HG03025 (cell line): ENCODE measurements around the gene ABCA1.

Experiments used
- ATAC-seq: cut with Tn5 transposase; IDR thresholded peaks from one replicate; pipeline ENCODE4 v1.9.1; 2021; ENCODE audit warnings: mild to moderate bottlenecking, moderate library complexity; ENCODE audit not compliant: unreplicated experiment, low FRiP score

Gene ABCA1

DNA sequence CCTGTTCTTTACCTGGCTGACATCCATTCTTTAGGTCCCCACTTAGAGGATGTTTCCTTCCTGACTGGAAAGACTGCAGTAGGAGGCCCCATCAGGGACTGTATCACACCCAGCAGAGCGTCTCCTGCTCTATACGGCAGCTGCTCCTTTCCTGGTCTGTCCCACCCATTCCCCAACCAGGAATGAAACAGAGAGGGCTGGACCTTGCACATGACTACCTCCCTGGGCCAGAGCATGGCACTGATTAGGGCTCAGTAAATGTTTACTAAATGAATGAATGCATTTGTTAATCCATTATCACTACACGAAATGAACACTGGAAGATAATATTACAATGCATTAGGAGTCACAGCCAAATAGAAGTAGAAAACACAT lies 76.4 kb downstream of the ABCA1 start:
- no peak for ATAC-seq

GRCh38 chr9:104850786-104851545 lies 77.0 kb downstream of the ABCA1 start:
- no peak for ATAC-seq

DNA sequence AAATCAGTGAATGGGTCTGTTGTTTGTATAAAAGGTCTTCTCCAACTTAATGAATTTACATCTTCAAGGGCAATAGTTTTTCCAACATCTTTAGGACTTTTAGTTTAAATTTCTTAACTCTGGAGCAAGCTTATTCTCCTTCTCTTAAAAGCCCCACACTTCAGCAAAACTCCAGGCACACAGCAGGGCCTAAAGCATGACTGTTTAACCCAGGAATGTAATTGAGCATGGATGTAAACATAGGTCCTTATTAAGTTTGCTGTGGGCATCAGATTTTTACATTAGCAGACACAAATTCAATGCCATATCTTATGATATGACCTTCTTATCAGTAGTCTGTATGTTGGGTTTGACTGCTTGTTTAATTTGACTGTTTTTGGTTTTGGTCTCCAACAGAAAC lies 78.9 kb downstream of the ABCA1 start:
- no peak for ATAC-seq

DNA sequence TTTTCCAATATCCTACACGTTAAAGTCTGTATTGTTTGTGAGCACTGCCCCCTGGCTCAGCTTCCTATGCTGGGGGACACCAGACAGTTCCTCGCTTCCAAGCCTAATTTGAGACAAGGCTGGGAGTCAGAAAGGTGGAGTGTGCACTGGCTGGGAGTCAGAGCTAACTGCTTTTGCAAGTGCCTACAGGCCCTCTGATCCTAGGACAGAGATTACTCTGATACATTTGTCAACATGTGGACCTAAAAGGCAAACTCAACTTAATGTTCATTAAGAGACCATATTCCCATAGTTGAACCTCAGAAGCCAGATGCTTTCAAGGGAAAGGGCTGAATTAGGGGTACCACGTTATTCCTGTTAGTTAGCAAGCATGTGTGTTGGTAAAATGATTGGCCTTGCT lies 83.2 kb downstream of the ABCA1 start:
- no peak for ATAC-seq

GRCh38 chr9:104843644-104844240 lies 84.2 kb downstream of the ABCA1 start:
- ATAC-seq: no peak

DNA sequence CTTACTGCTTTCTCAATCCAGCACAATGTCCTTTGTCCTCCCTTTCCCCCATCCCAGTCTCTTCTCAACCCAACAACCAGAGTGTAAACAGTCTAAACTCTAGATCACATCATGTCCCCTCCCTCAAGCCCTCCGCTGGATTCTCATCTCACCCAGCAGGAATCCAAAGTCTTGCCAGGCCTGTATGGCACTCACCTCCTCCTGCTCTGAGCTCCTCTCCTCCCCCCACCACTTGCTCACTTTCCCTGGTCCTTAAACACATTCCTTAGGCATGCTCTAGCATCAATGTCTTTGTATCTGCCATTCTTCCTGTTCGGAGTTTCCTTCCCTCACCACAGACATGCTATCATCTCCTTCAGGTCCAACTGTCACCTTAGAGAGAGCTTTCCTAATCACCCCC lies 85.3 kb downstream of the ABCA1 start:
- no peak for ATAC-seq

DNA sequence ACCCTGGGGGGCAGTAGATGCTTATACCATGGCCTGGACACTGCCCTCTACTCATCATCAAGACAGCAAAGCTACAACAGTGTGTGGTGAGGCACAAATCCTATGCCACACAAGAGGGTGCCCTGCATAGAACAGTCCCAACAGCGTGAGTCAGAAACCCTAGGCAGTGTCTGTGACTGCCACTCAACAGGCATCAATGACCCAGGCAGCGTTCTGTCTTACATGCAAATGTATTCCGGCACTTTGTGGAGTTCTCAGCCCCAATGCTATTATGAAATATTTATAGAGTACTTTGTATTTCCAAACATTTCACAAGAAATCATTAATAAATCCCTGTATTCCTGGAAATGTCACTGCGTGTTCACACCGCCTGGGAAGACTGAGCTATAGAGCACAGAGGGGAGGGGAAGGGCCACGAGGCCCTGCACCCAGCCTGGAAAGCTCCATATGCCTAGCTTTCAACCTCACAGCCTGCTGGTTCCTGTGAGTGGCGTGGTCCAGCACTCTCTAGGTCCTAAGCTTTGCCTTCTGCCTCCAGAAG lies 86.3 kb downstream of the ABCA1 start:
- ATAC-seq: no peak

DNA sequence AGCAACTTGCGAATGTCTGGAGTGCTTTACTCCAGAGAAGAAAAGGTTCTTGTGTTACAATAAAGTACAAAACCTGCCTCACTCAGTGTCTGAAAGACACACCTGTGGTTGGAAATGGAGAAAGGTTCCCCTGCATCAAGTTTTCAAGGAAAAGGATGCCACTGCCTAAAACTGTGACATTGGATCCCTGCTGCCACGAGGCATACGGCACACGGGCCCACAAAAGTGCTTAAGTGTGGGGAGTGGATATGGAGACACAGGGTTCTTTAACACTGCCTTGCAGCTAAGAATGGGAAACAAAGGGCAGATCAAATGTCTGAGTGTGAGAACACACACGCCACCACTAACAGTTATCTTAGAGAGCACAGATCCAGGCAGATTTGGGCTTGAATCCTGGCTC lies 89.0 kb downstream of the ABCA1 start:
- ATAC-seq: no peak

GRCh38 chr9:104836767-104837166 lies 91.2 kb downstream of the ABCA1 start:
- ATAC-seq: no peak

DNA sequence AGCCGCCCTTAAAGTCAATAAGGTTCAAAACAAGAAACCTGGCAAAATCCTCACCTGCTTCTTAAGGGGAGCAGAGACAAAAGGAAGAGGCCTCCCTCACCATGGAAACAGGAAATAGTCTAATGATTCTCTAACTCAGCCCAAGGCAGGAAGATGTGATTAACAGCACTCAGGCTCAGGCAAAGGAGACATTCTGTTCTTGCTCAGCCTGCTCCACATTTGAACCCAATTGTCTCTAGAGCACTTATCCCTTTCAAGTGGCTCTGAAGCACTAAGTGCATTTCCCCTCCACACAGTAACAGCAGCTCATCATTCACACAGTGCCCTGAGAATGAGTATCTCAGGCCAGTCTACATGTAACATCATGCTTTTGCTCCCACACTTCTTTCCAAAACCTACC lies 91.7 kb downstream of the ABCA1 start:
- no peak for ATAC-seq

- no peak for ATAC-seq
Measured at GRCh38 chr9:104835161-104835560, 92.8 kb downstream of the ABCA1 start.

DNA sequence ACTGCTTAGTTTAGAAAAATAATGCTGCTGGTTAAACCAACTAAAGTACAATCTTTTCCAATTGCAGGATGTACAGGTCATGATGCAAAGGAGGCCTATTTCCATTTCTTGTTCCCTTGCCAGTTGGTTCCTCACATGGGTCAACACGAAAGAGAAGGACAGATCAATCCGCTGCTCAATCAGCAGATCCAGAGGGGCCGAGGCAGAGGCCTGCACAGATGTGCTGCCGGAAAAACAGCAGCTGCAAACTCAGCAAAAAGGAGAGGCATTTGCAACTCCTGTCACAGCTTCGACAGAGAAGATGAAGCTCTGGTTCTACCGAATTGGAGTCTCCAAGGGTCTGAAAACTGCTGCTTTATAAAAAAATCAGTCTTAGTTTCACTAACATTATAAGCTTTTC lies 94.3 kb downstream of the ABCA1 start:
- ATAC-seq: no peak

- no peak for ATAC-seq
Measured at GRCh38 chr9:104831681-104832080, 96.3 kb downstream of the ABCA1 start.

DNA sequence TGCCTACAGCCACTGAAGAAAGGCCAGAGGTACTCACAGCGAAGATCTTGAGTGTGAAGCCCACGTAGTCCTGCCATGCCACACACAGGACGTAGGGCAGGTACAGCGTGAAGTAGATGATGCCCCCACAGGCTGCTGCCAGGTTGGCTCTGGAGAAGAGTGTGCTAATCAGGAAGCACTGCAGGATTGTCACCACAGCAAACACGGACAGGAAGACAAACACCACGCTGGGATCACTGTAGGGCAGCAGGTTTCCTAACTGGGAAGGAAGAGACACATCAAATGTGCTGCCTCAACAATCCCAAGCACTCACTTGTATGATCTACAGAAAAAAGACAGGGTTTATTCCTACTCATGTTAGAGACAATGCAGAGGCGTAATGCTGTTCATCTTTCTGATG lies 101.0 kb downstream of the ABCA1 start:
- ATAC-seq: no peak

DNA sequence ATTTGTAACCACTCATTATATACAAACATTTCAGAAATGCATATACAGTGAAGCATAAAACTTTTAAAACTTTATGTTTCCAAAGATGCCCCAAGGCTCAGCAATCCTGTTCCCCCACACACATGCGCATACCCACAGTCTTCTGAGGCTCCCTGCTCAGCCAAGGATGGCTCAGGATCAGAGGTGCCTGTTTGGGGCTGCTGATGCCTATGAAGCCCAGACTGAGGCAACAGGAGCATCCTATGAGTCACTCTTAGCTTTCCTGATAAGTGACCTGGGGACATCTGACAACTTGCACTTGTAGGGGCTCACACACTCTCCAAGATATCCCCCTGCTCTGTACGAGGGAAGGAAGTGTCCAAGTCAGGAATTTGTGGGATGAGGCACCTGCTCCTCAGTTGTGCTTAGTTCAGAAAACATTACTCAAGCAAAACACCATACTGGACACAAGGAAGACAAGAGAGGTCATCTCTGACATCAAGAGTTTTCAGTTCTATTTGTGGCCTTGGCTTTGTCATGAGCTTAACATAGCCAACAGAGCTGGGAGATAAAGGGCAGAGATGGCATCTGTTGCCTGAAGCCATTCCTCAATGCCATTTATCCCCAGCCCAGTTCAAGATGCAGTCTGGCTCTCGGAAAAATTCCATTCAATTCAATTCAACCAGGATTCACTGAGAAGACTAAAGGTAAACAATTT lies 101.7 kb downstream of the ABCA1 start:
- ATAC-seq: no peak

- no peak for ATAC-seq
Measured at GRCh38 chr9:104820336-104820735, 107.6 kb downstream of the ABCA1 start.

- ATAC-seq: no peak
Measured at GRCh38 chr9:104819033-104819432, 108.9 kb downstream of the ABCA1 start.

GRCh38 chr9:104817437-104817836 lies 110.5 kb downstream of the ABCA1 start:
- no peak for ATAC-seq

GRCh38 chr9:104815851-104816565 lies 111.9 kb downstream of the ABCA1 start:
- ATAC-seq: no peak

DNA sequence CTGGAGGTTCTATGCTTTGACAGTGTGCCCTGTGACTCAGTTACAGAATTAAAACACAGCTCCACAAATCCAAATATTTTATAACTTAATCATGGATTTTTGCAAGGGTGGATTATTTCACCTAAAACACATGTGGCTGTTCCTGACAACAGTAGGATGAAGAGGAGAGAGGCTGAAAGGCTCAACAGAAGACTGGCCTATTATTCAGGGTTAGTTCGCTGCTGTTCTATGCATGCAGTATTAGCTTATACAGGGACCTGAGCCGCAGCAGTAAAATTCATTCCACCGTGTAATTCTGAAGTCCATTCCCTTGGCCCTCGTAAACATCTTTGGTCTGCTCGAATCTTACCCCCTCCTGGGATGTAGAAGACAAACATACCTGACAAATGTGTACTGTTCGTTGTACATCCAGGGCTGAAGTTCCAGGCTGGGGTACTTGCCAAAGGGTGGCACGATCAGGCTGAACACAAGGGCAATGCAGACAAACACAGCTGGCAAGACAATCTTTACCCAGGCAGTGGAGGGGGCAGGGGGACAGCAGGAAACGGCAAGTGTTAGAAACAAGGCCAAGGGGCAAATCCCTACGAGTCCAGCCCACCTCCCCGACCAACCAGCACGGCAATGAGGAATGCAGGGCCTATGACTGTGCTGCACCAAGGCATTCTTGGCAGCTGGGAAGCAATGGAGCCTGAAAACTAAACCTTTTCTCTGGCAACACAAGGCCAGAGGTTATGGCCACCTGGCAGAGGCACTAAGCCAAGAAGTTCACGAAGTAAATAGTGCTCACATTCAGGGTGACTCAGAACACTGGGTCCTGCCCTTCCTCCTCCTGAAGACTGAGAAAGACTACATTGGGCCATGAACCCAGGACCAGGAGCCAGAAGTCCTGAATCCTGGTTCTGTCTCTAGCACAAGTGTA lies 117.3 kb downstream of the ABCA1 start:
- ATAC-seq: no peak
